ENCODE data around the gene CENPN.

- TF ChIP-seq POLR2A (IDR thresholded peaks at IDR 0.05) (no peak), CTCF (IDR thresholded peaks at IDR 0.05) (no peak)
Observed at GRCh38 chr16:81014672-81015071, 7.7 kb downstream of the CENPN start.

Measured in tibial nerve (tissue), 3 donors.